Retinal pigment epithelial cell (primary cell): Measurements from ENCODE around the gene ARTN.

Experiments used
- DNase-seq: peaks from one replicate; pipeline ENCODE4 v3.0.0-alpha.2; 2010; ENCODE audit warnings: low read depth
- H3K4me3 ChIP-seq: 2 replicates; pipeline ENCODE4 v1.5.1; 2011; ENCODE audit warnings: mild to moderate bottlenecking, low read length, control low read depth, moderate library complexity
- CTCF ChIP-seq: conservative IDR thresholded peaks from 2 replicates; pipeline ENCODE4 v1.5.1; 2011; ENCODE audit warnings: low read depth, low read length, control low read depth, inconsistent platforms

ARTN gene

GRCh38 chr1:43954036-43954435 is 20.4 kb downstream of the ARTN start:
- TF ChIP-seq CTCF = no peak
- H3K4me3 ChIP-seq = no peak overlapping the region
- DNase-seq = no peak

GRCh38 chr1:43956234-43956633 is 22.6 kb downstream of the ARTN start:
- TF ChIP-seq CTCF = no peak
- DNase-seq = no peak
- H3K4me3 ChIP-seq = no peak overlapping the region

- no peak for DNase-seq
- no peak for TF ChIP-seq CTCF
These were observed 23.9 kb downstream of the ARTN start for GRCh38 chr1:43957407-43958040.

GRCh38 chr1:43958351-43959255 is 25.0 kb downstream of the ARTN start:
- DNase-seq = no peak
- TF ChIP-seq CTCF = no peak
- H3K4me3 ChIP-seq = no peak overlapping the region

More at GRCh38 chr1:43957407-43958040, 23.9 kb downstream of the ARTN start:
- no peak overlapping the region for H3K4me3 ChIP-seq

GRCh38 chr1:43960798-43961197 is 27.2 kb downstream of the ARTN start:
- no peak for DNase-seq
- no peak overlapping the region for H3K4me3 ChIP-seq
- no peak for TF ChIP-seq CTCF

GRCh38 chr1:43961692-43962091 is 28.1 kb downstream of the ARTN start:
- no peak for TF ChIP-seq CTCF
- no peak overlapping the region for H3K4me3 ChIP-seq
- no peak for DNase-seq
